HepG2 (cell line): ENCODE data around the gene ARHGAP15. TPM values are rescaled to one million over a fixed set of nuclear protein-coding genes. Genes with fewer than 3 reads are reported as not detected.

Experiments
- ATAC-seq: fragments of 200-7000 bp; cut with Tn5 transposase; 3 replicates; pipeline ENCODE4 v1.9.1; 2020; ENCODE audit warnings: mild to moderate bottlenecking, moderate library complexity
- BruUV-seq: library from RNA; stranded (reverse); fragments of 400-500 nt; replicated peaks from 2 replicates; lab custom pipeline; 2021; lab: Mats Ljungman, UMichigan
- CTCF ChIA-PET: fragments of 300-600 bp; formaldehyde crosslinking; extraction: SDS; loops from one replicate; lab custom pipeline; 2021; ENCODE audit warnings: low total read pairs, inconsistent platforms, low intra/inter-chr PET ratio; lab: Yijun Ruan, JAX
- POLR2A ChIA-PET: fragments of 350-600 bp; sonication (Branson Sonifier 250); formaldehyde crosslinking; loops from one replicate; lab custom pipeline; 2020; ENCODE audit warnings: antibody characterized with exemption, inconsistent platforms; lab: Yijun Ruan, JAX
- DNase-seq: peaks from one replicate; pipeline ENCODE4 v3.0.0-alpha.2; 2015; ENCODE audit warnings: low spot score
- FAIRE-seq: peaks from 3 replicates; lab custom pipeline; 2011; peaks lifted over from hg19 to GRCh38; lab: Jason Lieb, UNC
- H2AFZ ChIP-seq: one replicate; pipeline ENCODE4 v1.6.1; 2011; ENCODE audit warnings: low read length, inconsistent platforms
- H3K27ac ChIP-seq: fragments of 300-600 bp; 3 replicates; pipeline ENCODE4 v1.8.0; 2011; ENCODE audit warnings: mixed run types, mild to moderate bottlenecking, mixed read lengths, low read length, inconsistent platforms; ENCODE audit not compliant: insufficient read depth; ENCODE audit errors: extremely low read length
- H3K27me3 ChIP-seq, 2 experiments: fragments of 200-600 bp in 1 of 2; 2 replicates in 1 of 2; 3 replicates in 1 of 2; pipeline versions ENCODE4 v1.6.0 to v1.8.0; 2011; ENCODE audit warnings: low read length in 2 of 2, mild to moderate bottlenecking in 2 of 2, moderate library complexity in 2 of 2, inconsistent platforms in 1 of 2; ENCODE audit not compliant: insufficient read depth in 2 of 2, control insufficient read depth in 1 of 2
- H3K36me3 ChIP-seq, 2 experiments: fragments of 200-600 bp in 1 of 2; replicated peaks in 1 of 2; 2 replicates in 1 of 2; 3 replicates in 1 of 2; pipeline versions ENCODE4 v1.5.1 to v1.8.0; 2011; ENCODE audit warnings: low read length in 2 of 2, inconsistent platforms in 1 of 2; ENCODE audit not compliant: insufficient read depth in 2 of 2, control insufficient read depth in 1 of 2
- H3K4me1 ChIP-seq: 2 replicates; pipeline ENCODE4 v1.5.1; 2012; ENCODE audit warnings: low read length, inconsistent platforms; ENCODE audit not compliant: insufficient read depth
- H3K4me2 ChIP-seq: 2 replicates; pipeline ENCODE4 v1.6.0; 2011; ENCODE audit warnings: low read depth, low read length, inconsistent platforms
- H3K4me3 ChIP-seq, 3 experiments: fragments of 200-600 bp in 1 of 3; sonication (generic), shearing (Covaris generic) in 1 of 3; replicated peaks in 1 of 3; 2 replicates each; pipeline ENCODE4 v1.5.1; 2011 to 2016; ENCODE audit warnings: low read length in 3 of 3, inconsistent platforms in 2 of 3, low read depth in 2 of 3, mild to moderate bottlenecking in 2 of 3, control low read depth in 1 of 3, mixed read lengths in 1 of 3; ENCODE audit not compliant: insufficient read depth in 1 of 3
- H3K79me2 ChIP-seq: one replicate; pipeline ENCODE4 v1.6.1; 2011; ENCODE audit warnings: low read length, inconsistent platforms; ENCODE audit not compliant: insufficient read depth
- H3K9ac ChIP-seq: 2 replicates; pipeline ENCODE4 v1.6.0; 2011; ENCODE audit warnings: mild to moderate bottlenecking, low read depth, low read length, inconsistent platforms; ENCODE audit not compliant: insufficient read depth
- H3K9me3 ChIP-seq: 2 replicates; pipeline ENCODE4 v1.5.1; 2012; ENCODE audit warnings: mild to moderate bottlenecking, low read length
- H4K20me1 ChIP-seq: 2 replicates; pipeline ENCODE4 v1.6.0; 2011; ENCODE audit warnings: inconsistent platforms, mild to moderate bottlenecking, low read length, moderate library complexity; ENCODE audit not compliant: insufficient read depth
- TAF15 ChIP-seq: fragments of 200-400 bp; formaldehyde crosslinking; IDR thresholded peaks from one replicate; pipeline ENCODE4 v1.6.1; 2018; ENCODE audit warnings: mild to moderate bottlenecking, low read depth, low read length; ENCODE audit not compliant: poor library complexity, severe bottlenecking
- ZFP36L2 ChIP-seq: sonication (generic); formaldehyde crosslinking; IDR thresholded peaks from 2 replicates; pipeline ENCODE4 v1.4.0; 2020; ENCODE audit warnings: missing genetic modification reagents
- WGBS: methylation state at CpG from one replicate; pipeline ENCODE4 v1.1.6; 2017; ENCODE audit warnings: low lambda C conversion rate; 5-methylcytosine and 5-hydroxymethylcytosine counted together
- in situ Hi-C: cut with HindIII; loops from 2 replicates; pipeline ENCODE4 v1.10.0; 2017; ENCODE audit warnings: low pct_unique_long_range_greater_than_20kb; ENCODE audit not compliant: extremely low pct_ligation_motif_present
- intact Hi-C: fragments of 100-400 bp; cut with micrococcal nuclease; formaldehyde crosslinking; loops from one replicate; pipeline ENCODE4 v1.10.0; 2022; ENCODE audit not compliant: unreplicated experiment
- polyA plus RNA-seq, 8 experiments: library from polyadenylated mRNA; depleted of rRNA in 3 of 8; stranded (reverse) in 7 of 8; unstranded in 1 of 8; fragments of >200 nt; fragmentation: Illumina TruSeq in 4 of 8; extraction: Trizol in 4 of 8; gene quantifications; 2 replicates each; pipeline versions ENCODE4 v1.2.1 to v1.2.3, GENCODE V29; 2011 to 2016; ENCODE audit warnings: low read depth in 4 of 8, missing spikeins in 1 of 8, mixed read lengths in 1 of 8; ENCODE audit not compliant: insufficient read depth in 1 of 8
- total RNA-seq, 5 experiments: library from RNA; depleted of rRNA; stranded (reverse); fragments of >200 nt; fragmentation: Illumina TruSeq; extraction: Trizol; gene quantifications; 2 replicates each; pipeline ENCODE4 v1.2.3, GENCODE V29; 2016; ENCODE audit warnings: low read depth in 1 of 5
- TF ChIP-seq, protein P1 (sequence below): IDR thresholded peaks from 2 replicates; pipeline ENCODE4 v1.6.1; 2016
- TF ChIP-seq, protein P2 (sequence below): sonication (generic); formaldehyde crosslinking; IDR thresholded peaks from 2 replicates; pipeline ENCODE4 v1.4.0; 2020; ENCODE audit warnings: missing genetic modification reagents
- TF ChIP-seq, protein P3 (sequence below): IDR thresholded peaks from 2 replicates; pipeline ENCODE4 v1.6.1; 2016; ENCODE audit warnings: missing compliant biosample characterization, missing genetic modification reagents, borderline replicate concordance

Gene ARHGAP15
- total and polyA plus RNA-seq, 2 of the 13 experiments (the other 11 are each of a cell fraction or from before 2014, with no cell fraction given), result 0.04 TPM; not detected in 1

DNA sequence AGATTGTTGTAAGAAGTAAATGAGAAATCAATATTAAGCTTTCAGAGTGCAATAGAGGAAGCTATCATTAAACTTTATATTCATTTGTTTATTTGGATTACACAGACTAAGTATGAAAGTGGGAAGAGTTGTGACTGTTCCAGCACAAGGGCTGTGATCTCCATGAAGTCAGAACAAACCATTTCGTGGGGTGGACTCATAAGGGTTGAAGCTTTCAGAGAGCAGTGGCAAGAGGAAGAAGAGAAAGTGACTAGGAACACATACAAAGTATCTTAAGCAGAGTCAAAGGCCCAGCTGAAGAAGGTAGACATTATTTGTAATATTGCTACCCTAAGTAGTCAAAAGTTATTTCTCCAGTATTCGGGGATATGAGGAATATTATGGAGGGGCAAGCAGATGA is 117.0 kb downstream of the ARHGAP15 start:
- TF ChIP-seq ZFP36L2 (CRISPR knock-in tag), result no peak
- no peak for TF ChIP-seq TAF15

DNA sequence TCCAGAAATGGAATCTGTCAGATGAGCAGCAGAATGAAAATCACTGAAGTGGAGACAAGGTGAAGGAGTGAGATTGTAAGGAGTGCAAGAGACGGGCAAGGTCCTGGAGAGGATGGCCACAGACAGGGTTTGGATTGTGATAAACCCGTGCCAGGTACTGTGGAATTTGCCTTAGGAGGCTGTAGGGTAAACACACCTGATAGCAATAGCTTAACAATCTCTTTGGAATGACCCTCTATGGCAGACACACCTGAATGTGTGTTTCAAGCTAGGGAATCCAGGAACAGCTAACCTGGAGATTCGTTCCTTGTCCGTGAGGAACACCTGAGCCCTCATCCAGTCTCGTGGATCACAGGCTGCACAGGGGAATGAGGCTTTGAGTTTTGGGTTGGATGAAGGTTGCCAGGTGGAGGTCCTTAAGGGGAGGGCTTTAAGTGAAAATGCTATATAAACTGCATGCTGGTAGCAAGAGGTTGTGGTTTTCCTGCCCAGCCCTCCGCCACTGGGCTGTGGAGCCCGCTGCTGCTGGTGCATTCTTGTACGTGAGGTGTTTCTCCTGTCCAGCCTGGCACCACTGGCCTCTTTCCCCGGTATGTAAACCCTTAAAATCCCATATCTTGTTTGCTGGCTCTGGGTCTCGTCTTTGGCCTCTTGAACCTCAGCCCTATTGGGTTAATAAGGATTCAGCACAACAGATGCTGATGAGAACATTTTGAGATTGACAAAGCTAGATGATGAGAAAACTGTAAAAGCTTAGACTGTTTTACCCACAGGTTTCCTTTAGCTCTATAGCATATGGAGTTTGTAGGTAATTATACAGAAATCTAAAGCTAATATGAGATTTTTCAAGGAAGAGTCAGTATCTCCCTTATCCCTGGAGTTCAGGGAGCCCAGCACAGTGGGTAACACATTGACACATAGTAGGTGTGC is 117.9 kb downstream of the ARHGAP15 start:
- Histone ChIP-seq H2AFZ (no peak overlapping the region), H3K27me3 (peaks cover 0 to 7% of the 10 kb centered on the region in 2 experiments; a peak in 2 of 5 replicates), H3K4me2 (no peak overlapping the region), H3K79me2 (no peaks in the 10 kb centered on the region), H4K20me1 (no peaks in the 10 kb centered on the region), H3K27ac (no peak overlapping the region), H3K4me1 (no peaks in the 10 kb centered on the region), H3K9me3 (no peaks in the 10 kb centered on the region), H3K36me3 (no peaks in the 10 kb centered on the region), H3K4me3 (no peak overlapping the region), H3K9ac (no peak overlapping the region)
- ChIA-PET POLR2A (no interaction called here), CTCF (no interaction called here)
- no peak for ATAC-seq
- BruUV-seq, result no TSS peak
- in situ Hi-C loops, result no loop called here
- intact Hi-C loops, result no loop called here
- DNase-seq, result no peak
- TF ChIP-seq, protein P1, sequence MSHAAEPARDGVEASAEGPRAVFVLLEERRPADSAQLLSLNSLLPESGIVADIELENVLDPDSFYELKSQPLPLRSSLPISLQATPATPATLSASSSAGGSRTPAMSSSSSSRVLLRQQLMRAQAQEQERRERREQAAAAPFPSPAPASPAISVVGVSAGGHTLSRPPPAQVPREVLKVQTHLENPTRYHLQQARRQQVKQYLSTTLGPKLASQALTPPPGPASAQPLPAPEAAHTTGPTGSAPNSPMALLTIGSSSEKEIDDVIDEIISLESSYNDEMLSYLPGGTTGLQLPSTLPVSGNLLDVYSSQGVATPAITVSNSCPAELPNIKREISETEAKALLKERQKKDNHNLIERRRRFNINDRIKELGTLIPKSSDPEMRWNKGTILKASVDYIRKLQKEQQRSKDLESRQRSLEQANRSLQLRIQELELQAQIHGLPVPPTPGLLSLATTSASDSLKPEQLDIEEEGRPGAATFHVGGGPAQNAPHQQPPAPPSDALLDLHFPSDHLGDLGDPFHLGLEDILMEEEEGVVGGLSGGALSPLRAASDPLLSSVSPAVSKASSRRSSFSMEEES (CRISPR knock-in tag), result no peak
- TF ChIP-seq, protein P2, sequence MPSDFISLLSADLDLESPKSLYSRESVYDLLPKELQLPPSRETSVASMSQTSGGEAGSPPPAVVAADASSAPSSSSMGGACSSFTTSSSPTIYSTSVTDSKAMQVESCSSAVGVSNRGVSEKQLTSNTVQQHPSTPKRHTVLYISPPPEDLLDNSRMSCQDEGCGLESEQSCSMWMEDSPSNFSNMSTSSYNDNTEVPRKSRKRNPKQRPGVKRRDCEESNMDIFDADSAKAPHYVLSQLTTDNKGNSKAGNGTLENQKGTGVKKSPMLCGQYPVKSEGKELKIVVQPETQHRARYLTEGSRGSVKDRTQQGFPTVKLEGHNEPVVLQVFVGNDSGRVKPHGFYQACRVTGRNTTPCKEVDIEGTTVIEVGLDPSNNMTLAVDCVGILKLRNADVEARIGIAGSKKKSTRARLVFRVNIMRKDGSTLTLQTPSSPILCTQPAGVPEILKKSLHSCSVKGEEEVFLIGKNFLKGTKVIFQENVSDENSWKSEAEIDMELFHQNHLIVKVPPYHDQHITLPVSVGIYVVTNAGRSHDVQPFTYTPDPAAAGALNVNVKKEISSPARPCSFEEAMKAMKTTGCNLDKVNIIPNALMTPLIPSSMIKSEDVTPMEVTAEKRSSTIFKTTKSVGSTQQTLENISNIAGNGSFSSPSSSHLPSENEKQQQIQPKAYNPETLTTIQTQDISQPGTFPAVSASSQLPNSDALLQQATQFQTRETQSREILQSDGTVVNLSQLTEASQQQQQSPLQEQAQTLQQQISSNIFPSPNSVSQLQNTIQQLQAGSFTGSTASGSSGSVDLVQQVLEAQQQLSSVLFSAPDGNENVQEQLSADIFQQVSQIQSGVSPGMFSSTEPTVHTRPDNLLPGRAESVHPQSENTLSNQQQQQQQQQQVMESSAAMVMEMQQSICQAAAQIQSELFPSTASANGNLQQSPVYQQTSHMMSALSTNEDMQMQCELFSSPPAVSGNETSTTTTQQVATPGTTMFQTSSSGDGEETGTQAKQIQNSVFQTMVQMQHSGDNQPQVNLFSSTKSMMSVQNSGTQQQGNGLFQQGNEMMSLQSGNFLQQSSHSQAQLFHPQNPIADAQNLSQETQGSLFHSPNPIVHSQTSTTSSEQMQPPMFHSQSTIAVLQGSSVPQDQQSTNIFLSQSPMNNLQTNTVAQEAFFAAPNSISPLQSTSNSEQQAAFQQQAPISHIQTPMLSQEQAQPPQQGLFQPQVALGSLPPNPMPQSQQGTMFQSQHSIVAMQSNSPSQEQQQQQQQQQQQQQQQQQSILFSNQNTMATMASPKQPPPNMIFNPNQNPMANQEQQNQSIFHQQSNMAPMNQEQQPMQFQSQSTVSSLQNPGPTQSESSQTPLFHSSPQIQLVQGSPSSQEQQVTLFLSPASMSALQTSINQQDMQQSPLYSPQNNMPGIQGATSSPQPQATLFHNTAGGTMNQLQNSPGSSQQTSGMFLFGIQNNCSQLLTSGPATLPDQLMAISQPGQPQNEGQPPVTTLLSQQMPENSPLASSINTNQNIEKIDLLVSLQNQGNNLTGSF (CRISPR knock-in tag), result no peak
- TF ChIP-seq, protein P3, sequence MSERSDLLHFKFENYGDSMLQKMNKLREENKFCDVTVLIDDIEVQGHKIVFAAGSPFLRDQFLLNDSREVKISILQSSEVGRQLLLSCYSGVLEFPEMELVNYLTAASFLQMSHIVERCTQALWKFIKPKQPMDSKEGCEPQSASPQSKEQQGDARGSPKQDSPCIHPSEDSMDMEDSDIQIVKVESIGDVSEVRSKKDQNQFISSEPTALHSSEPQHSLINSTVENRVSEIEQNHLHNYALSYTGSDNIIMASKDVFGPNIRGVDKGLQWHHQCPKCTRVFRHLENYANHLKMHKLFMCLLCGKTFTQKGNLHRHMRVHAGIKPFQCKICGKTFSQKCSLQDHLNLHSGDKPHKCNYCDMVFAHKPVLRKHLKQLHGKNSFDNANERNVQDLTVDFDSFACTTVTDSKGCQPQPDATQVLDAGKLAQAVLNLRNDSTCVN (CRISPR knock-in tag), result no peak
- 9% methylated on average over 10 of the region's 10 CpGs for WGBS
- no peak for FAIRE-seq

More for the DNA sequence above, 117.0 kb downstream of the ARHGAP15 start:
- ChIA-PET CTCF (no interaction called here), POLR2A (no interaction called here)
- no peak for FAIRE-seq
- Histone ChIP-seq H3K79me2 (no peaks in the 10 kb centered on the region), H3K9me3 (no peaks in the 10 kb centered on the region), H3K4me3 (no peak overlapping the region), H2AFZ (no peak overlapping the region), H3K9ac (no peak overlapping the region), H3K4me2 (no peak overlapping the region), H3K27ac (no peak overlapping the region), H3K27me3 (peaks cover 0 to 7% of the 10 kb centered on the region in 2 experiments; a peak in 2 of 5 replicates), H3K36me3 (no peaks in the 10 kb centered on the region), H3K4me1 (no peaks in the 10 kb centered on the region), H4K20me1 (no peaks in the 10 kb centered on the region)
- intact Hi-C loops (no loop called here), in situ Hi-C loops (no loop called here)
- DNase-seq, result no peak
- BruUV-seq, result no TSS peak
- ATAC-seq, result no peak
- 0% methylated on average over 2 of the region's 2 CpGs for WGBS
